ENCODE measurements around the gene PHOX2A. TPM values are rescaled to one million over a fixed set of nuclear protein-coding genes. Genes with fewer than 3 reads are reported as not detected.
"Not testable (repeated sequence)": the region's sequence is repeated elsewhere in the genome, so short reads cannot be mapped to it uniquely, and the experiment has no call there.

PHOX2A gene
- polyA plus RNA-seq, 5 donors: 0.13 to 0.20 (median 0.17) TPM; not detected in 2

DNA sequence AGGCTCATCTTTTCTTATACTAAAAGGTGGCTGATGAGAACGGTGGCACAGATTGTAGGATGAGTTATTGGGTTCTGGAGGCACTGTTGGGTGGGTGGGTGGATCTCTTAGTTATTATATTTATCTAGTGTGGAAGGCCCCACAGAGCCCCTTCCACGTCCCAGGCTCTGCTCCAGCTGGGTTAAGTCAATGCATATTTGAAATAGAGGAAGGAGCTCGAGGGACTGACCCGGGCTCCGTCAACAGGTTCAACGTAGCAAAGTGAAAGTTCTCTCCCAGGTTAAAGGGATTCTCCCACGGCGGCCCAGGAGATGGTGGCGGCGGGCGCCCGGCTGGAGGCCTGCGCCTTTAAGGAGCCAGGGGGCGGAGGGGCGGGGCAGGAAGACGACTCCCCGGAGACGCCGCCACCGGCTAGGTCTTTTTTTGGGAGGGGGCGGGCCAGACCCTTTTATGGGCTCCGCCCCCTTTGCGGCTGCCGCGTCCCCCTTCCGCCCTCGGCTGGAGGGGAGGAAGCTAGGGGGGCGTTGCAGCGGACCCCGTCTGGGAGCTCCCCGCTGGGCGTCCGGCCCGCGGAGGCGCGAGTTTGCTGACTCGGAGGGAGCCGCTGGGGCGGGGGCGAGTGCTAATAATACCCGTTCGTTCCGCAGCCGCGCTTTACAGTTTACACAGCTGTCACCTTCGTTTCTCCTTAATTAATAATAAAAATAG is 20.9 kb downstream of the PHOX2A start:
- DNase-seq: peak; percentile 97

GRCh38 chr11:72222106-72222891 is 21.7 kb downstream of the PHOX2A start:
- DNase-seq: no peak

DNA sequence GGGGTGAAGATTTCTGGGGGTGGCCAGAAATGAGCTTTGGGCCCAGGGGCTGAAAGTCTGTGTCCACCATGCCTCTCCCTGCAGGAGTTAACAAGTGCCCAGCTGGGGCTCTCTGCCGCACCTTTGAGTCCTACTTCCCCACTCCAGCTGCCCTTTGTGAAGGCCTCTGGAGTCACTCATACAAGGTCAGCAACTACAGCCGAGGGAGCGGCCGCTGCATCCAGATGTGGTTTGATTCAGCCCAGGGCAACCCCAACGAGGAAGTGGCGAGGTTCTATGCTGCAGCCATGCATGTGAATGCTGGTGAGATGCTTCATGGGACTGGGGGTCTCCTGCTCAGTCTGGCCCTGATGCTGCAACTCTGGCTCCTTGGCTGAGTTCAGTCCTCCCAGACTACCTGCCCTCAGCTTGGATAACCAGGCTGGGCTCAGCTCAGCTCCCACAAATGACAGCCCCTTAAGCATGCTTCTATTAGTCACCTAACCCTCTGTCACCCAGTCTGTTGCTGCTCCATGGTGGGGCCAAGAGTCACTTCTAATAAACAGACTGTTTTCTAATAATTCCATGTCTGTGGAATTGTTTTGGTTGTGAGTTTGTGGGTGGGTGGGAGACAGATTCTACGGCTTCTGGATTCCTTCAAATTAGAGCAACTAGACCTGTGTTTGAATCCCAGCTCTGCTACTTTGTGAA is 22.4 kb downstream of the PHOX2A start:
- DNase-seq: no peak

DNA sequence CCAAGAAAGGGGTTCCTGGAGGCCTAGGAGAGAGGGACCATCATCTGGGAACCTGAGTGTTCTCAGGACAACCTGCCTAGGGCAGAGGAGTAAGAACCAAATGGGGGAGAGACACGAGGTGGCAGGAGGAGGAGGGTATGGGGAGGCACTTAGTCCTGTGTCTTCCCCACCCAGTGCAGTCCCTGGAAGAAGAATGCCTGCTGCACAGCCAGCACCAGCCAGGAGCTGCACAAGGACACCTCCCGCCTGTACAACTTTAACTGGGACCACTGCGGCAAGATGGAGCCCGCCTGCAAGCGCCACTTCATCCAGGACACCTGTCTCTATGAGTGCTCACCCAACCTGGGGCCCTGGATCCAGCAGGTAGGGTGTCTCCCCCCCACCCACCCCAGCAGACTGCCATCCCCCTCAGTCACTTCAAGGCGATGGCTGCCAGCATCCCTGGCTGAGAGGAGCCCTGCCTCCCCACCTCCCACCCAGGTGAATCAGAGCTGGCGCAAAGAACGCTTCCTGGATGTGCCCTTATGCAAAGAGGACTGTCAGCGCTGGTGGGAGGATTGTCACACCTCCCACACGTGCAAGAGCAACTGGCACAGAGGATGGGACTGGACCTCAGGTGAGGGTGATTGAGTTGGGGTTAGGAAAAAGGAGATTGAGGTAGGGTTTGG is 23.1 kb downstream of the PHOX2A start:
- no peak for DNase-seq

DNA sequence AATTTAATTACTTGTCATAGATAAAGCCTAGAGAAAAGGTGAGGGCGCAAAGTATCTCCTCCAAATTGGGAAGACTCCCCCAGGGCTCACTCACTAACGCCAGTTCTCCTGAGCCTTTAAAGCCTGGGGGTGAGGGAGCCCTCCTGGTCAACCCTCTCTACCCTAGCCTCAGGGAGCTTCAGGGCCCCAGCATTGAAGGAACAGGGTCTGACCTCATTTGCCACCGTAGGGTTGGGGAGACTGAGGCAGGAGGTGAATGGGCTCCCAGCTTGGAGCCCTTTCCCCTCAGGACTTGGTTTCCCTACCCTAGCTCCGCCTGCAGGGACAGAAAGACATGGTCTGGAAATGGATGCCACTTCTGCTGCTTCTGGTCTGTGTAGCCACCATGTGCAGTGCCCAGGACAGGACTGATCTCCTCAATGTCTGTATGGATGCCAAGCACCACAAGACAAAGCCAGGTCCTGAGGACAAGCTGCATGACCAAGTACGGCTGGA is 25.7 kb downstream of the PHOX2A start:
- DNase-seq: no peak

GRCh38 chr11:72217841-72218240 is 26.1 kb downstream of the PHOX2A start:
- DNase-seq: no peak

DNA sequence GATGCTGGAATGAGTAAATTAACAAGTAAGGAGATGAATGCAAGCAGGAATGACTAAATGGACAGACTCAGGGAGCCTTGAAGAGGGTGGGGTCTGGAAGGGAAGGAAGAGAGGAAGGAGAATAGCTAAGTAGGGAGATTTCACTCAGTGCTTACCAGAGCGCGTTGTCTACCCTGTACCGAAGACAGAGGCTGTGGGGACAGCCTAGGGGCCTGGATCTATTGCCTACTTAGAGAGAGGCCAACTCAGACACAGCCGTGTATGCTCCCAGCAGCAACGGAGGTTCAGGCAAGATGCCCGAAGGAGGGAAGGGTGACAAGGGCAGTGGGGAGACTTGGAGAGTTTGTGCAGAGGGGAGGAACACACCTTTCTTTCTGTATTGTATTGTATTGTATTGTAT is 27.3 kb downstream of the PHOX2A start, which contains the start of gene FOLR2:
TSS of gene FOLR2 (plus strand) at position 157 of the 400 bp plus-strand sequence. CDS start 1,791 bp downstream, outside the sequence.
- DNase-seq: no peak

- no peak for DNase-seq
These were observed 34.9 kb downstream of the PHOX2A start for GRCh38 chr11:72209101-72209500.

DNA sequence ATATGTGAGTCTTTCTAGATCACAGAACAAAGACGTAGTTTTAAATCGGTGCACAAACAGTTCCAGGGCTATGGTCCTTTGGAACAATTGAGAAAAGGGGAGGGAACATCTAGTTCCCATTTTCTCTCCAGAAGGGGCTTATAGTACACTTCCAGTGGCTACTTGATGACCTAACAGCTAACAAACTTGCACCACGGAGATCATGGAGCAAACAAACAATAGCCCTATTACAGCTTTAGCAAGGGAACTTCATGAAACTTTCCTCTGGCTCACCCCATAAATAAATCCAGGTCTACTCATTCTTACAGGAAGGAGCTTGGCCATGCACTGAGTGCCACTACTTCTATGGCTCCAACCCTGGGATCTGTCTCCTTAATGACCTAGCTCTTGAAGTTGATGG is 35.7 kb downstream of the PHOX2A start:
- no peak for DNase-seq

GRCh38 chr11:72206794-72207193 is 37.2 kb downstream of the PHOX2A start:
- not testable (repeated sequence) for DNase-seq

DNA sequence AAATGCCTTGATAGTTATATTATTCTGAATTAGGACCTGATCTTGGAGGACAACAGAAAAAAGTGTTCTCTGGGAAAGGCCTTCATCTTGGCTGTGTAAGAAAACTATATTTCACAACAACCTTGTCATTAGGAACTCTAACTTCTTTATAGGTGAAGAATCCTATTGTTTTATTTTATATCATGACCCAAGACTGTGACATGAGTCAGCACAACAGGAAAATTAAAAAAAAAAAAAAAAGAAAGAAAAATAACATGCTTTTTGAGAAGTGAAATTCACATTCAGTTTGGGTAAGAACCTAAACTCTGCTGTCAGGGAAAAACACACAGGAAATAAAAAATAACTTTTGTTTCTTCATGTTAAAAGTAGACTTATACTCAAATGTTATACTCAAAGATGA is 39.1 kb downstream of the PHOX2A start:
- DNase-seq: no peak

GRCh38 chr11:72203163-72203562 is 40.8 kb downstream of the PHOX2A start:
- DNase-seq: no peak

- no peak for DNase-seq
These were observed 41.4 kb downstream of the PHOX2A start for GRCh38 chr11:72202571-72202970.

- not testable (repeated sequence) for DNase-seq
These were observed 42.5 kb downstream of the PHOX2A start for GRCh38 chr11:72201445-72201844.

DNA sequence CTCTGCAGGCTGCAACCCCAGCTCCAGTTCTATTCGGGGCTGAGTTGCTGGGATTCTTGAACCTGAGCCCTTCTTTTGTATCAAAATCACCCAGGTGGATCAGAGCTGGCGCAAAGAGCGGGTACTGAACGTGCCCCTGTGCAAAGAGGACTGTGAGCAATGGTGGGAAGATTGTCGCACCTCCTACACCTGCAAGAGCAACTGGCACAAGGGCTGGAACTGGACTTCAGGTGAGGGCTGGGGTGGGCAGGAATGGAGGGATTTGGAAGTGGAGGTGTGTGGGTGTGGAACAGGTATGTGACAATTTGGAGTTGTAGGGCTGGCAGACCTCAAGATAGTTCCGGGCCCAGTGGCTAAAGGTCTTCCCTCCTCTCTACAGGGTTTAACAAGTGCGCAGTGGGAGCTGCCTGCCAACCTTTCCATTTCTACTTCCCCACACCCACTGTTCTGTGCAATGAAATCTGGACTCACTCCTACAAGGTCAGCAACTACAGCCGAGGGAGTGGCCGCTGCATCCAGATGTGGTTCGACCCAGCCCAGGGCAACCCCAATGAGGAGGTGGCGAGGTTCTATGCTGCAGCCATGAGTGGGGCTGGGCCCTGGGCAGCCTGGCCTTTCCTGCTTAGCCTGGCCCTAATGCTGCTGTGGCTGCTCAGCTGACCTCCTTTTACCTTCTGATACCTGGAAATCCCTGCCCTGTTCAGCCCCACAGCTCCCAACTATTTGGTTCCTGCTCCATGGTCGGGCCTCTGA is 48.3 kb downstream of the PHOX2A start:
- DNase-seq: no peak

- no peak for DNase-seq
These were observed 52.0 kb downstream of the PHOX2A start, which contains the start of gene FOLR1 for GRCh38 chr11:72191961-72192381. Gene FOLR1, plus strand, starts transcription at chr11:72192140. Its CDS starts 34 bp downstream, at chr11:72192174.

- no peak for DNase-seq
These were observed 53.3 kb downstream of the PHOX2A start for GRCh38 chr11:72190631-72191071.

DNA sequence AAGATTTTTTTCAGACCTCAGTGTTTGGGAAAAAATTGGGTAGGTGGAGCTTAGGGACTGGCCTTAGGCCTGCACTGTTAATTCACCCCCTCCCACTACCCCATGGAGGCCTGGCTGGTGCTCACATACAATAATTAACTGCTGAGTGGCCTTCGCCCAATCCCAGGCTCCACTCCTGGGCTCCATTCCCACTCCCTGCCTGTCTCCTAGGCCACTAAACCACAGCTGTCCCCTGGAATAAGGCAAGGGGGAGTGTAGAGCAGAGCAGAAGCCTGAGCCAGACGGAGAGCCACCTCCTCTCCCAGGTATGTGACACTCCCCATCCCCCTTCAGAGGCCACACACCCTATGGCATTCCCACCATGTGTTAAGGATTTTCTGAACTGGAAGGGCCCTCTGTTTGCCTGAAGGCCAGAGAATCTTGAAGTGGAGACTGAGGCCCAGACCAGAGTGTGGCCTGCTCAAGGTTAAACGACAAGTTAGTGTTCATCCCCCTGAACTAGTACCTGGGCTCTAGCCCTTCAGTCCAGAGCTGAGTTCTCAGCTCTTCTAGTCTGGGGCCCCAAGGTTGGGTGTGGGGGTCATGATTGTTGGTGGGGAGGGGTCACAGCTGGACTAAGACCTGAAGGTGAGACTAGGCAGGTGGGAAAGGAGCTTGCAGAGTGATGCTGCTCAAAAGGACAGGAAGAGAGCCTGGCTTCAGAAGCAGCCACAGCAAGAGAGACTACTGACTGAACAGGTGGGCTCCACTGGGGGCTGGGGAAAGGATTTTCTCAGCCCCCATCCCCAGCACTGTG is 54.3 kb downstream of the PHOX2A start:
- peak; percentile 89 to 92 for DNase-seq

All from right lung (tissue), 5 donors.